ENCODE measurements around the gene KRT36. TPM values are rescaled to one million over a fixed set of nuclear protein-coding genes. Genes with fewer than 3 reads are reported as not detected.

Gene KRT36
- total RNA-seq, 2 donors from 2014 or later: not detected

- TF ChIP-seq POLR2A (IDR thresholded peaks at IDR 0.05) (no peak), POLR2AphosphoS5 (IDR thresholded peaks at IDR 0.05) (no peak), CTCF (IDR thresholded peaks at IDR 0.05) (no peak)
- no peak for DNase-seq (ENCODE audit: low spot score)
- H3K4me3 ChIP-seq: no peak overlapping the region
- no peak overlapping the region for H3K27ac ChIP-seq
- H3K4me1 ChIP-seq (replicated peaks): no peaks in the 10 kb centered on the region
- no peaks in the 10 kb centered on the region for H3K9me3 ChIP-seq
- H3K27me3 ChIP-seq (replicated peaks; ENCODE audit: insufficient read depth): no peaks in the 10 kb centered on the region
- intact Hi-C loops (cut with DNase I): no loop called here
- H3K36me3 ChIP-seq: no peaks in the 10 kb centered on the region
- WGBS: 93% methylated on average over 8 of the region's 8 CpGs
Observed at GRCh38 chr17:41484920-41485904, 4.5 kb downstream of the KRT36 start.

GRCh38 chr17:41483991-41484826 is 5.5 kb downstream of the KRT36 start:
- no peaks in the 10 kb centered on the region for H3K4me1 ChIP-seq (replicated peaks)
- no peak overlapping the region for H3K27ac ChIP-seq
- H3K27me3 ChIP-seq (replicated peaks; ENCODE audit: insufficient read depth): no peaks in the 10 kb centered on the region
- TF ChIP-seq POLR2AphosphoS5 (IDR thresholded peaks at IDR 0.05) (no peak), CTCF (IDR thresholded peaks at IDR 0.05) (no peak), POLR2A (IDR thresholded peaks at IDR 0.05) (no peak)
- no peak overlapping the region for H3K4me3 ChIP-seq
- intact Hi-C loops (cut with DNase I): no loop called here
- no peak for DNase-seq (ENCODE audit: low spot score)
- no peaks in the 10 kb centered on the region for H3K9me3 ChIP-seq
- WGBS: 65% methylated on average over 7 of the region's 7 CpGs
- H3K36me3 ChIP-seq: no peaks in the 10 kb centered on the region

- no peak for DNase-seq (ENCODE audit: low spot score)
- H3K9me3 ChIP-seq: no peaks in the 10 kb centered on the region
- no peak for TF ChIP-seq CTCF (IDR thresholded peaks at IDR 0.05)
- no peak for TF ChIP-seq POLR2A (IDR thresholded peaks at IDR 0.05)
- no peak for TF ChIP-seq POLR2AphosphoS5 (IDR thresholded peaks at IDR 0.05)
- no peaks in the 10 kb centered on the region for H3K27me3 ChIP-seq (replicated peaks; ENCODE audit: insufficient read depth)
- H3K27ac ChIP-seq: no peak overlapping the region
- intact Hi-C loops (cut with DNase I): no loop called here
- H3K4me3 ChIP-seq: no peak overlapping the region
- 87% methylated on average over 9 of the region's 9 CpGs for WGBS
- no peaks in the 10 kb centered on the region for H3K36me3 ChIP-seq
- H3K4me1 ChIP-seq (replicated peaks): no peaks in the 10 kb centered on the region
Observed at GRCh38 chr17:41483531-41483930, 6.2 kb downstream of the KRT36 start.

GRCh38 chr17:41481036-41481435 is 8.7 kb downstream of the KRT36 start, which contains the start of gene KRT35:
KRT35 (minus strand) TSS chr17:41481151; CDS start chr17:41481097, 54 bp downstream.
- no peaks in the 10 kb centered on the region for H3K4me1 ChIP-seq (replicated peaks)
- no peak within 1 kb of the TSS for H3K27ac ChIP-seq
- no peak for TF ChIP-seq CTCF (IDR thresholded peaks at IDR 0.05)
- intact Hi-C loops (cut with DNase I): no loop called here
- no peak within 1 kb of the TSS for H3K4me3 ChIP-seq
- WGBS: 95% methylated on average over 2 of the region's 2 CpGs
- H3K27me3 ChIP-seq (replicated peaks; ENCODE audit: insufficient read depth): no peaks in the 10 kb centered on the region
- no peaks in the 10 kb centered on the region for H3K36me3 ChIP-seq
- DNase-seq (ENCODE audit: low spot score): no peak
- H3K9me3 ChIP-seq: no peaks in the 10 kb centered on the region
